T47D (cell line): ENCODE data around the gene FAM83E.
A peak's percentile ranks its signal among the peaks of the same experiment; 100 is the strongest.

Experiments used
- DNase-seq, 2 experiments: peaks; one replicate each; pipeline versions ENCODE4 v3.0.0 to v3.0.0-alpha.2; 2011 to 2012; ENCODE audit warnings: low read depth in 1 of 2, low spot score in 1 of 2
- JUND ChIP-seq: IDR thresholded peaks from 2 replicates; pipeline ENCODE4 v1.6.1; 2012; ENCODE audit warnings: low read depth
- in situ Hi-C: cut with HindIII; loops from 2 replicates; pipeline ENCODE4 v1.10.0; 2016; ENCODE audit warnings: low sequenced_read_pairs, low pct_unique_long_range_greater_than_20kb

Gene FAM83E

GRCh38 chr19:48618278-48618915 is 3.5 kb upstream of the FAM83E start:
- in situ Hi-C loops: no loop called here
- TF ChIP-seq JUND: no peak
- DNase-seq: no peak

GRCh38 chr19:48617146-48617937 is 2.5 kb upstream of the FAM83E start:
- DNase-seq: peak in 1 of 2 experiments; percentile 73
- in situ Hi-C loops: no loop called here
- TF ChIP-seq JUND: no peak

GRCh38 chr19:48616491-48617056 is 1.7 kb upstream of the FAM83E start:
- TF ChIP-seq JUND: no peak
- in situ Hi-C loops: no loop called here

GRCh38 chr19:48616041-48616436 is 1.2 kb upstream of the FAM83E start:
- no peak for DNase-seq
- in situ Hi-C loops: no loop called here
- no peak for TF ChIP-seq JUND

More at GRCh38 chr19:48616491-48617056, 1.7 kb upstream of the FAM83E start:
- DNase-seq: no peak

- no peak for TF ChIP-seq JUND
- in situ Hi-C loops: no loop called here
- DNase-seq: no peak
Observed at GRCh38 chr19:48615231-48616040, 560 bp upstream of the FAM83E start.

GRCh38 chr19:48613852-48614435 is 932 bp downstream of the FAM83E start:
- in situ Hi-C loops: no loop called here
- no peak for TF ChIP-seq JUND
- no peak for DNase-seq

- no peak for DNase-seq
- no peak for TF ChIP-seq JUND
- in situ Hi-C loops: no loop called here
Observed at GRCh38 chr19:48613024-48613851, 1.6 kb downstream of the FAM83E start.

- no peak for DNase-seq
- in situ Hi-C loops: no loop called here
- TF ChIP-seq JUND: no peak
Observed at GRCh38 chr19:48611872-48612271, 3.0 kb downstream of the FAM83E start.

- in situ Hi-C loops: no loop called here
- DNase-seq: no peak
Observed at GRCh38 chr19:48609571-48610108, 5.2 kb downstream of the FAM83E start.

GRCh38 chr19:48608798-48609263 is 6.0 kb downstream of the FAM83E start:
- DNase-seq: peak; percentile 74 to 75
- in situ Hi-C loops: no loop called here
- TF ChIP-seq JUND: no peak

More at GRCh38 chr19:48609571-48610108, 5.2 kb downstream of the FAM83E start:
- TF ChIP-seq JUND: no peak

GRCh38 chr19:48607359-48607755 is 7.5 kb downstream of the FAM83E start:
- no peak for TF ChIP-seq JUND
- in situ Hi-C loops: no loop called here
- DNase-seq: no peak
